Mesendoderm (in vitro differentiated cells): Measurements from ENCODE around the gene ALG10.
"Not testable (repeated sequence)": the region's sequence is repeated elsewhere in the genome, so short reads cannot be mapped to it uniquely, and the experiment has no call there.

Experiments used
- DNase-seq: peaks from one replicate; pipeline ENCODE4 v3.0.0; 2013
- H2AK5ac ChIP-seq: 2 replicates; pipeline ENCODE4 v1.6.1; 2013; ENCODE audit warnings: low read length, inconsistent platforms
- H2BK120ac ChIP-seq: 2 replicates; pipeline ENCODE4 v1.6.1; 2013; ENCODE audit warnings: low read depth, mild to moderate bottlenecking, low read length, moderate library complexity, mixed read lengths
- H2BK15ac ChIP-seq: replicated peaks from 2 replicates; pipeline ENCODE4 v1.6.1; 2013; ENCODE audit warnings: low read depth, mild to moderate bottlenecking, moderate library complexity
- H2BK5ac ChIP-seq: 2 replicates; pipeline ENCODE4 v1.6.1; 2013; ENCODE audit warnings: low read length, inconsistent platforms
- H3K18ac ChIP-seq: 2 replicates; pipeline ENCODE4 v1.6.1; 2013; ENCODE audit warnings: mild to moderate bottlenecking, low read length, mixed read lengths
- H3K23ac ChIP-seq: one replicate; pipeline ENCODE4 v1.6.1; 2013; ENCODE audit warnings: low read length
- H3K27ac ChIP-seq: 2 replicates; pipeline ENCODE4 v1.5.1; 2013; ENCODE audit warnings: low read depth, mild to moderate bottlenecking, inconsistent platforms, low read length, moderate library complexity
- H3K27me3 ChIP-seq: 2 replicates; pipeline ENCODE4 v1.6.1; 2013; ENCODE audit warnings: low read length, control low read depth, mild to moderate bottlenecking, inconsistent platforms; ENCODE audit not compliant: insufficient read depth, poor library complexity
- H3K36me3 ChIP-seq: 2 replicates; pipeline ENCODE4 v1.6.1; 2013; ENCODE audit warnings: low read length, inconsistent platforms; ENCODE audit not compliant: control insufficient read depth, insufficient read depth
- H3K4ac ChIP-seq: one replicate; pipeline ENCODE4 v1.6.1; 2013; ENCODE audit warnings: low read depth, mild to moderate bottlenecking, low read length, moderate library complexity
- H3K4me1 ChIP-seq: 2 replicates; pipeline ENCODE4 v1.6.1; 2013; ENCODE audit warnings: low read depth, low read length, inconsistent platforms; ENCODE audit not compliant: control insufficient read depth
- H3K4me2 ChIP-seq: 2 replicates; pipeline ENCODE4 v1.6.1; 2013; ENCODE audit warnings: low read length
- H3K4me3 ChIP-seq: 2 replicates; pipeline ENCODE4 v1.5.1; 2013; ENCODE audit warnings: mild to moderate bottlenecking, low read length
- H3K56ac ChIP-seq: one replicate; pipeline ENCODE4 v1.6.1; 2013; ENCODE audit warnings: low read length
- H3K79me1 ChIP-seq: 2 replicates; pipeline ENCODE4 v1.6.1; 2013; ENCODE audit warnings: low read length, inconsistent platforms
- H3K79me2 ChIP-seq: 2 replicates; pipeline ENCODE4 v1.6.1; 2013; ENCODE audit warnings: mild to moderate bottlenecking, low read length; ENCODE audit not compliant: control insufficient read depth, insufficient read depth
- H3K9ac ChIP-seq: 2 replicates; pipeline ENCODE4 v1.6.1; 2013; ENCODE audit warnings: low read length, inconsistent platforms
- H4K5ac ChIP-seq: one replicate; pipeline ENCODE4 v1.6.1; 2013; ENCODE audit warnings: low read length
- H4K8ac ChIP-seq: one replicate; pipeline ENCODE4 v1.6.1; 2013; ENCODE audit warnings: low read depth, mild to moderate bottlenecking, control low read depth, low read length, moderate library complexity
- WGBS: extraction: QIAGEN DNeasy Blood & Tissue Kit; methylation state at CpG from one replicate; pipeline ENCODE4 v1.1.7; 2013; ENCODE audit warnings: low lambda C conversion rate, missing lambda C conversion rate; ENCODE audit not compliant: insufficient coverage; ENCODE audit errors: extremely low coverage; 5-methylcytosine and 5-hydroxymethylcytosine counted together

ALG10 gene

GRCh38 chr12:33994857-33995808 is 27.2 kb upstream of the ALG10 start:
- no peak overlapping the region for H2BK120ac ChIP-seq
- no peak overlapping the region for H3K56ac ChIP-seq
- H3K36me3 ChIP-seq: no peaks in the 10 kb centered on the region
- H3K27ac ChIP-seq: no peak overlapping the region
- no peak overlapping the region for H2BK15ac ChIP-seq
- H3K4me2 ChIP-seq: no peak overlapping the region
- no peaks in the 10 kb centered on the region for H3K27me3 ChIP-seq
- H2AK5ac ChIP-seq: no peak overlapping the region
- no peak overlapping the region for H4K5ac ChIP-seq
- H3K79me2 ChIP-seq: no peaks in the 10 kb centered on the region
- no peak for DNase-seq
- H3K79me1 ChIP-seq: no peaks in the 10 kb centered on the region
- H3K4ac ChIP-seq: no peak overlapping the region
- H2BK5ac ChIP-seq: no peak overlapping the region
- WGBS: no CpG with 5 or more reads among the region's 4 CpGs
- no peak overlapping the region for H3K23ac ChIP-seq
- H4K8ac ChIP-seq: no peak overlapping the region
- no peaks in the 10 kb centered on the region for H3K4me1 ChIP-seq
- no peak overlapping the region for H3K18ac ChIP-seq
- no peak overlapping the region for H3K4me3 ChIP-seq
- no peak overlapping the region for H3K9ac ChIP-seq

DNA sequence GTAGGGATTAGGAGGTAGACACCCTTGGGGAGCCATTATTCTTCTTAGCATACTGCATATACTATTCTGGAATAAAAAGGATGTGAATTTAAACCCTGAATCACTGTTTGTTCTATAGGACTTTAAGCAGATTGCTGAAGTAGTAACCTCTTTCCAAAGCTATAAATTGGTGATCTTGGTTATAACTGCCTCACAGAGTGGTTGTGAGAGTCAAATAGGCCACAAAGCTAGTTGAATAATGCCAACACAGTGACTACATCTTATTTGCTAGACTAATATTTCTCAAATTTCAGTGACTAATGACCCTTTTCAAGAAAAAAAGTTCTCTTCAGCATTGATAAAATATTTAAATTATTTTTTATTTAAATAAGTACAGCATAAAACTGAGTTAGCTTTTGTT is 13.5 kb upstream of the ALG10 start:
- H3K27ac ChIP-seq: not testable (repeated sequence)

GRCh38 chr12:34016361-34016760 is 5.9 kb upstream of the ALG10 start:
- H3K4me3 ChIP-seq: no peak overlapping the region
- WGBS: no CpG with 5 or more reads among the region's 3 CpGs
- H3K79me2 ChIP-seq: no peaks in the 10 kb centered on the region
- H2BK15ac ChIP-seq: no peak overlapping the region
- no peak overlapping the region for H3K56ac ChIP-seq
- no peak overlapping the region for H4K8ac ChIP-seq
- H3K27me3 ChIP-seq: no peaks in the 10 kb centered on the region
- no peak overlapping the region for H2BK120ac ChIP-seq
- H2BK5ac ChIP-seq: no peak overlapping the region
- no peak overlapping the region for H3K4ac ChIP-seq
- no peaks in the 10 kb centered on the region for H3K79me1 ChIP-seq
- no peak overlapping the region for H3K18ac ChIP-seq
- H3K9ac ChIP-seq: no peak overlapping the region
- H3K27ac ChIP-seq: no peak overlapping the region
- no peak overlapping the region for H2AK5ac ChIP-seq
- H3K4me1 ChIP-seq: no peaks in the 10 kb centered on the region
- H4K5ac ChIP-seq: no peak overlapping the region
- no peak overlapping the region for H3K23ac ChIP-seq
- peak; percentile 23 for DNase-seq
- H3K4me2 ChIP-seq: no peak overlapping the region
- no peaks in the 10 kb centered on the region for H3K36me3 ChIP-seq

More for the DNA sequence above, 13.5 kb upstream of the ALG10 start:
- not testable (repeated sequence) for H3K9ac ChIP-seq, H3K79me2 ChIP-seq, H2BK15ac ChIP-seq, H3K4ac ChIP-seq, H3K4me3 ChIP-seq, H3K4me2 ChIP-seq, DNase-seq, H3K56ac ChIP-seq, H2BK5ac ChIP-seq, H2BK120ac ChIP-seq, H4K5ac ChIP-seq, H3K36me3 ChIP-seq, H3K18ac ChIP-seq, H3K4me1 ChIP-seq, H2AK5ac ChIP-seq, H3K79me1 ChIP-seq, H4K8ac ChIP-seq, H3K27me3 ChIP-seq, H3K23ac ChIP-seq

DNA sequence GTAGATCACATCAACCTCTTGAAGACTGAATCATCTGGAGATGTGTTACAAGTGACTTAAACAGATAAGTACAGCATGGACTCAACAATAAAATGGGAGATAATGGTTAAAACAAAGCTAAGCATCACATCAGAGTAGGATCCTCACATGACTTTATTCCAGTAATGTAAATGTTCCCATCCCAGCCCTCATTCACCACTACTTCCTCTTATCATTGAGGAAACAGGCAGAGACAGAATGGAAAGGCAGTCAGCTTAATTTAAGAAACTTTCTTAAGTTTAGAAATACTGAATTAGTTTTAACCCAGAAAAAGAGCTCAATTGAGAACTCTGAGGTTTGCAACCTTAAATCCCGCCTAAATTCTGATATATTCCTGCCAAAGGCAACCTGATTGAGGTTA is 1.2 kb upstream of the ALG10 start:
- Histone ChIP-seq H3K56ac (no peak overlapping the region), H2BK5ac (no peak overlapping the region), H3K36me3 (no peaks in the 10 kb centered on the region), H3K4ac (no peak overlapping the region), H2AK5ac (no peak overlapping the region), H3K79me1 (no peaks in the 10 kb centered on the region), H3K18ac (no peak overlapping the region), H4K5ac (no peak overlapping the region), H3K4me1 (no peaks in the 10 kb centered on the region), H3K4me2 (no peak overlapping the region), H3K79me2 (no peaks in the 10 kb centered on the region), H2BK120ac (no peak overlapping the region), H3K9ac (no peak overlapping the region), H2BK15ac (no peak overlapping the region), H3K27ac (no peak overlapping the region), H3K27me3 (no peaks in the 10 kb centered on the region), H3K23ac (no peak overlapping the region), H3K4me3 (no peak overlapping the region), H4K8ac (no peak overlapping the region)
- DNase-seq: no peak
- no CpG with 5 or more reads among the region's 1 CpG for WGBS

DNA sequence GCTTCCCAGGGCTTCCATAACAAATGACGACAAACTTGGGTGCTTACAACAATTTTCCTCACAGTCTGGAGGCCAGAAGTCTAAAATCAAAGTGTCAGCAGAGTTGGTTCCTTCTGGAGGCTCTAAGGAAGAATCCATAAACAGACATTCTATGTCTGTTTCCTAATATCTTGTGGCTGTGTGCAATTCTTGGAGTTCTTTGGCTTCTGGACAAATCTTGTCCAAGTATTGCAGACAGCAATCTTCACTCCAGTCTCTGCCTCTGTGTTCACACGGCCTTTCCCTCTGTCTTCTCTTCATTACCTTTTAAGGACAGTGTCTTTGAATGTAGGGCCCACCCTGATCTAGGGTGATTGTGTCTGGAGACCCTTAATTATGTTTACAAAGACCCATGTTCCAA is 5.4 kb downstream of the ALG10 start:
- H3K4ac ChIP-seq, H3K56ac ChIP-seq, H3K23ac ChIP-seq, H2AK5ac ChIP-seq, H3K9ac ChIP-seq, H3K27ac ChIP-seq, H2BK120ac ChIP-seq, H3K4me1 ChIP-seq, H4K5ac ChIP-seq, H3K79me2 ChIP-seq, H3K36me3 ChIP-seq, H3K18ac ChIP-seq, H4K8ac ChIP-seq, H3K79me1 ChIP-seq, H3K27me3 ChIP-seq, H3K4me2 ChIP-seq, H2BK15ac ChIP-seq, H2BK5ac ChIP-seq, DNase-seq, H3K4me3 ChIP-seq: not testable (repeated sequence)
- no CpG with 5 or more reads among the region's 2 CpGs for WGBS

GRCh38 chr12:34030591-34030990 is 8.3 kb downstream of the ALG10 start:
- no peak overlapping the region for H2AK5ac ChIP-seq
- H3K18ac ChIP-seq: no peak overlapping the region
- no peak overlapping the region for H3K4ac ChIP-seq
- no peaks in the 10 kb centered on the region for H3K36me3 ChIP-seq
- no peaks in the 10 kb centered on the region for H3K4me1 ChIP-seq
- no peaks in the 10 kb centered on the region for H3K27me3 ChIP-seq
- no peak overlapping the region for H3K23ac ChIP-seq
- no peak overlapping the region for H3K9ac ChIP-seq
- H3K56ac ChIP-seq: no peak overlapping the region
- H3K79me1 ChIP-seq: no peaks in the 10 kb centered on the region
- H4K8ac ChIP-seq: no peak overlapping the region
- no peak overlapping the region for H4K5ac ChIP-seq
- no peak overlapping the region for H3K27ac ChIP-seq
- no peak overlapping the region for H2BK15ac ChIP-seq
- H2BK5ac ChIP-seq: no peak overlapping the region
- no peak overlapping the region for H3K4me2 ChIP-seq
- H3K4me3 ChIP-seq: no peak overlapping the region
- H2BK120ac ChIP-seq: no peak overlapping the region
- H3K79me2 ChIP-seq: no peaks in the 10 kb centered on the region
- DNase-seq: no peak
- WGBS: no CpG with 5 or more reads among the region's 4 CpGs
